Keratinocyte (primary cell): ENCODE results near the gene ATOH1.

Source experiments
- CTCF ChIP-seq, 3 experiments: IDR thresholded peaks in 1 of 3; conservative IDR thresholded peaks in 1 of 3; optimal IDR thresholded peaks in 1 of 3; 2 replicates in 2 of 3; 3 replicates in 1 of 3; pipeline versions ENCODE3 to v1.5.1; 2011; ENCODE audit warnings: low read length in 3 of 3, mild to moderate bottlenecking in 3 of 3, moderate library complexity in 2 of 3, control low read depth in 1 of 3, inconsistent platforms in 1 of 3; ENCODE audit not compliant: insufficient read depth in 2 of 3; ENCODE audit errors: extremely low read depth in 1 of 3
- EZH2 ChIP-seq: IDR thresholded peaks from one replicate; pipeline ENCODE4 v1.6.1; 2012; ENCODE audit warnings: inconsistent platforms, mild to moderate bottlenecking, low read length, moderate library complexity

DNA sequence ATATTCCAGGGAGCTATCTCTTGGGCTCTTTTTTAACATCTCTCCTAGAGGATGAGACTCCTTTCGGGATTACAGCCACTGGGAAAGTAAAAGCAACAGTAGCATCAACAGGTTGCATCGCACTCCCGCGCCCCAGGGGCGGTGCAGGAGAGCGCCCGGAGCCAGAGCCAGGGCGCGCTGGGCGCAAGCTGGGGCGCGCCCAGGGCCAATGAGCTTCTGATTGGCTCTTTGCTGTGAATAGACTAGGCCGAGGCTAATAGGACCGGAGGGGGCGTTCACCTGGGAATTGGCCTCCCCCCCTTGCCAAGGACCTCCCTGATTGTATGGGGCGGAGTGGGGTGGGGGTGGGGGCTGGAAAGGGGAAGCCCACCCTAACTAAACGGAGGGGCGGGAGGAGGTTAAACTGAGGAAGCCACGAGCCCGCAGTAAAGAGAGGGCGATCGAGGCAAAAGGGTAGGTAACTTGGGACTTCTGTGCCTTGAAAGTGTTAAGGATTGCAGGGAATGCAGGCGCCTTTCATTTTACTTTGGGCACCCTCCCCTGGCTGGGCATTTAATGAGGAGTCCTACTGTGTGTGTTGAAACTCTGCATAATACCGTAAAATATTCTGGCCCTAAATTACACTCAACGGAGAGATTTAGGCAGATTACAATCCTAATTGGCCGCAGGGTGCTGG is 1.1 kb upstream of the ATOH1 start:
- TF ChIP-seq CTCF (optimal IDR thresholded peaks at IDR 0.05 in 1 of 3, IDR thresholded peaks at IDR 0.05 in 1 of 3, conservative IDR thresholded peaks at IDR 0.05 in 1 of 3; ENCODE audit: extremely low read depth in 1 of 3, insufficient read depth in 2 of 3, low read length in 3 of 3), result no peak
- peak; percentile 61 for TF ChIP-seq EZH2
